ENCODE results near the gene WNT4. TPM values are rescaled to one million over a fixed set of nuclear protein-coding genes. Genes with fewer than 3 reads are reported as not detected.

WNT4 gene
- total and polyA plus RNA-seq, 9 of the 15 experiments (the other 6 are each of a cell fraction or from before 2014, with no cell fraction given), result 0.01 TPM; not detected in 8

GRCh38 chr1:22184454-22184853 lies 41.6 kb upstream of the WNT4 start:
- Histone ChIP-seq H3K27me3 (ENCODE audit: control insufficient read depth in 2 of 2, insufficient read depth in 2 of 2, low read length in 2 of 2) (peaks cover 29 to 68% of the 10 kb centered on the region in 2 experiments), H3K4me2 (ENCODE audit: insufficient read depth, low read length) (no peak overlapping the region), H3K9me3 (replicated peaks; ENCODE audit: control insufficient read depth, insufficient read depth, low read depth, low read length) (no peaks in the 10 kb centered on the region), H3K9ac (ENCODE audit: insufficient read depth in 1 of 2, low read depth in 2 of 2, low read length in 2 of 2) (no peak overlapping the region), H3K9me1 (ENCODE audit: control insufficient read depth, insufficient read depth, low read length) (no peaks in the 10 kb centered on the region), H4K20me1 (replicated peaks; ENCODE audit: control insufficient read depth, insufficient read depth, low read length) (peaks cover 22% of the 10 kb centered on the region), H2AFZ (ENCODE audit: low read depth, low read length) (no peak overlapping the region), H3K27ac (ENCODE audit: extremely low read depth, low read depth, low read length) (no peak overlapping the region), H3K4me3 (no peak overlapping the region), H3K36me3 (ENCODE audit: control insufficient read depth, insufficient read depth, low read length) (no peaks in the 10 kb centered on the region), H3K79me2 (ENCODE audit: control insufficient read depth, insufficient read depth, low read length) (no peaks in the 10 kb centered on the region), H3K4me1 (replicated peaks in 1 of 2; ENCODE audit: control insufficient read depth in 2 of 2, insufficient read depth in 2 of 2, low read length in 2 of 2) (peaks cover 0 to 11% of the 10 kb centered on the region in 2 experiments; a peak in 2 of 5 replicates)
- FAIRE-seq (no peak), ATAC-seq (no peak), DNase-seq (ENCODE audit: extremely low read depth in 1 of 4, low spot score in 3 of 4) (no peak)
- no TSS peak for BruUV-seq (replicated peaks)
- in situ Hi-C loops (cut with MboI) (no loop called here), intact Hi-C loops (cut with micrococcal nuclease) (no loop called here)
- CTCF ChIA-PET (ENCODE audit: low intra/inter-chr PET ratio), result no interaction called here
- TF ChIP-seq TAL1 (IDR thresholded peaks at IDR 0.05), result no peak
- TF ChIP-seq PTRF (tag; IDR thresholded peaks at IDR 0.05), result no peak
- TF ChIP-seq ZFP36 (IDR thresholded peaks at IDR 0.05; ENCODE audit: low read depth, low read length, partially characterized antibody), result peak; percentile 63
- TF ChIP-seq HOXB6 (CRISPR knock-in tag; IDR thresholded peaks at IDR 0.05; ENCODE audit: borderline replicate concordance), result no peak
- TF ChIP-seq NUFIP1 (IDR thresholded peaks at IDR 0.05; ENCODE audit: partially characterized antibody), result no peak
- TF ChIP-seq SREBF2 (CRISPR knock-in tag; IDR thresholded peaks at IDR 0.05), result no peak
- peak; percentile 56 for TF ChIP-seq BCOR (IDR thresholded peaks at IDR 0.05)
- no peak for TF ChIP-seq CEBPB (tag; IDR thresholded peaks at IDR 0.05)
- no peak for TF ChIP-seq ZNF384 (IDR thresholded peaks at IDR 0.05; ENCODE audit: low read depth, low read length)
- no peak for TF ChIP-seq ZNF507 (tag; conservative IDR thresholded peaks at IDR 0.05)
- TF ChIP-seq MAFF (IDR thresholded peaks at IDR 0.05; ENCODE audit: low read length), result no peak
- POLR2A ChIA-PET, result interaction anchor here (0.6 to 1.2 kb wide), 4 partner anchors 10 to 101 kb away, joined by 3 to 5 read pairs (median 4); no protein-coding TSS in a partner anchor
- WGBS (ENCODE audit: insufficient coverage, low coverage, missing lambda C conversion rate), result 0% methylated on average over 1 of the region's 1 CpG
